IPS-20b (cell line): ENCODE data around the gene EPOP.

Experiments
- H3K27ac ChIP-seq: one replicate; pipeline ENCODE4 v1.5.1; 2013; ENCODE audit warnings: low read length
- H3K27me3 ChIP-seq: 2 replicates; pipeline ENCODE4 v1.6.1; 2013; ENCODE audit warnings: mild to moderate bottlenecking, low read length, inconsistent platforms; ENCODE audit not compliant: insufficient read depth
- H3K36me3 ChIP-seq: 2 replicates; pipeline ENCODE4 v1.6.1; 2013; ENCODE audit warnings: low read depth, mild to moderate bottlenecking, inconsistent platforms, low read length, moderate library complexity; ENCODE audit not compliant: insufficient read depth
- H3K4me1 ChIP-seq: 2 replicates; pipeline ENCODE4 v1.6.1; 2013; ENCODE audit warnings: mild to moderate bottlenecking, control low read depth, inconsistent platforms, low read length, moderate library complexity; ENCODE audit not compliant: insufficient read depth
- H3K4me3 ChIP-seq: 2 replicates; pipeline ENCODE4 v1.5.1; 2013; ENCODE audit warnings: mild to moderate bottlenecking, low read length, inconsistent platforms
- H3K9ac ChIP-seq: 2 replicates; pipeline ENCODE4 v1.6.1; 2013; ENCODE audit warnings: low read depth, mild to moderate bottlenecking, inconsistent platforms, low read length, moderate library complexity
- H3K9me3 ChIP-seq: 2 replicates; pipeline ENCODE4 v1.6.1; 2013; ENCODE audit warnings: mild to moderate bottlenecking, low read depth, low read length, inconsistent platforms; ENCODE audit not compliant: insufficient read depth

EPOP gene

DNA sequence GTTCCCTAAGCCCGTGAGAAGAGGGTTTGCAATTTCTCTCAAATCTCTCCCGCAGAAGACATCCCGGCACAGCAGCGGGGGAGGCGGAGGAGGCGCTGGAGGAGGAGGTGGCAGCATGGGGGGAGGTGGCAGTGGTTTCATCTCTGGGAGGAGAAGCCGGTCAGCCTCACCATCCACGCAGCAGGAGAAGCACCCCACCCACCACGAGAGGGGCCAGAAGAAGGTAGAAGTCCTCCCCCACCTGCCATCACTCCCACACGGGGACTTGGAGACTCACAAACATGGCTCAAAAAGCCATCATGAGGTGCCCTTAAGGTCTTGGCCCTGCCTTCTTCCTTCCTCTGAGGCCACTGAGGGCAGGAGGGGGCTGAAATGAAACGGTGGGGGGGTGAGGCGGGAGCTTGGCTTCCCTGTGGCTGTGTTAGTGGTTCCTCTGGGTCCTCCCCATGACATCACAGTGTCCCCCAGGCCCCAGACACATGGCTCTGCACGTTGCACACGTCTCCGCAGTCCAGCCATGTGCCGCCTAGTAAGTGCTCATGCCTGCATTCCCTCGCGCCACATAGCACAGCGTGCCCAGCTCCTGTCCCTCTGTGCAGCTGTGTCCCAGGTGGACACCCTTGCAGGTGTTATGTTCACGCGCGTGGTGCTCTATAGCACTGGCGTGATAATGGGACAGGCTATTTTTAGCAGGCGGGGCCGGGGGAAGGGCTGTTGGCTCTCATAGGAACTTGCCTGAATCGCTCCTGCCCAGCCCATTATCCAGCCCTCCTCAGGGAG is 37.2 kb upstream of the EPOP start:
- H3K4me3 ChIP-seq: no peak overlapping the region
- H3K36me3 ChIP-seq: peaks cover 6% of the 10 kb centered on the region
- no peak overlapping the region for H3K9ac ChIP-seq
- peaks cover 18% of the 10 kb centered on the region; the same call in 1 of the 2 replicates for H3K4me1 ChIP-seq
- H3K9me3 ChIP-seq: no peaks in the 10 kb centered on the region
- peaks cover 17% of the 10 kb centered on the region; the same call in 1 of the 2 replicates for H3K27me3 ChIP-seq
- no peak overlapping the region for H3K27ac ChIP-seq

DNA sequence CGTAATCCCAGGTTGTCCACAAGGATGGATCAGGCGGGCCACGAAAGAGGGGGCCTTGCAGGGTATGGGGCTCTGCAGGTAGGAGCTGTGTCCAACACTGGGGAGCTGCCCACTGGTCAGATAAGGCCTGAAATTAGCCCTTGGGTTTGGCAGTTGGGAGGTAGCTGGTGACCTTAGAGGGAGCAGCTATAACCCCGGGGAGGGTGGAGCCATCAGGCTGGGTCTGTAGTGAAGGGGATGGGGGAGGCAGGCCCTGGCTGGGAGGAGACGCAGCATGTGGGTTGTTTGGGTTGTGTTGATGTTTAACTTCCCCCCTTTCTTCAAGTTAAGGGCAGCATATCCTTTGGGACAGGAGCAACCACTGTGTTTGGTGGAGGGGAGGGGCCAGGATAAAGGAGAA is 36.2 kb upstream of the EPOP start:
- H3K27ac ChIP-seq: no peak overlapping the region
- H3K4me1 ChIP-seq: peaks cover 23% of the 10 kb centered on the region; the same call in 1 of the 2 replicates
- no peak overlapping the region for H3K4me3 ChIP-seq
- no peaks in the 10 kb centered on the region for H3K9me3 ChIP-seq
- H3K27me3 ChIP-seq: peaks cover 24% of the 10 kb centered on the region
- peaks cover 6% of the 10 kb centered on the region for H3K36me3 ChIP-seq
- H3K9ac ChIP-seq: no peak overlapping the region

DNA sequence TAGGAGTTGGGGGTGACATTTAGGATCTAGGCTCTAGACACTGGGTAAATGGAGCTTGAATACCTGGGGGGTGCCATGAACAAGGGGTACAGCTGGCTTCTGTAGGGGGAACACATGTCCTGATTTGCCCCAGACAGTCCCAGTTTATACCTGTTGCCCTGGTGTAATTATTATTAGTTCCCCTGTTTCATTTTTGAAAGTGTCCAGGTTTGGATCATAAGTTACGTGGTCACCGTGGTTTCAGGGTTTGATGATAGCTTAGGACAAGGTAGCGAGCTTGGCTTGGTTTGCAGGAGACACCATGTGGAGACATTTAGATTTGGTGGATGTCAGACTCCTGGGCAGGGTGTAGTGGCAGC is 35.8 kb upstream of the EPOP start:
- Histone ChIP-seq H3K4me1 (peaks cover 23% of the 10 kb centered on the region; the same call in 1 of the 2 replicates), H3K9me3 (no peaks in the 10 kb centered on the region), H3K36me3 (peaks cover 6% of the 10 kb centered on the region), H3K27me3 (peaks cover 28% of the 10 kb centered on the region), H3K27ac (no peak overlapping the region), H3K4me3 (no peak overlapping the region), H3K9ac (no peak overlapping the region)

DNA sequence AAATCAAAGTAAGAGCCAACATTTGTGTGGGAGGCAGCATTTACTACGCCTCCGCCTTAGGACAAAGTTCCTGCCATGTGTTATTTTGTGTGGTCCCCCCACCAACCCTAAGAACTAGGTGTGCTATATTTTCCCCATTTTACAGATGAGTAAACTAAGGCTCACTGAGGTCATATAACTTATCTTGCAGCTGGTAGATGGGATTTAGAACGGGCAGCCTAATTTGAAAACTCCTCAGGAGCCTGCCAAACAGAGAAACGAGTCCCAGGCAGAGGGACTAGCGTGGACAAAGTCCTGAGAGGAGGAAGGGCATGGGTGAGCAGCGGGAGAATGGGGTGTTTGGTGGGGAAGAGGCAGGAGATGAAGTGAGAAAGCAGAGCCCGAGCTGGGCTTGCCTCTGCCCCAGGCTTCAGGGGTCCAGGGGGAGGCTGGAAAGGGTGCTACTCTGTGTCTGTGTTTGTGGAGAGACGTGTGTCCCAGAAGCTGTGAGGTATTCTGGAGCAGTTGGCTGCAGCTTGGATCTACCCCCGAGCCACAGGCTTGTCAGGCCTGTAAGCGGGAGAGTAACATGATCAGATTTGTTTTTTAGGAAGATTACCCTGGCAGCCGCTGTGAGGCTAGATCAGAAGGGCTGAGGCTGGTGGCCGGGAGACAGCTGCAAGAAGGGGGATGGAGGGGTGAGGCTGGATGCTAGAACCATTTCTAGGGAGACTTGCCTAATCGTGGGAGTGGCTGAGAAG is 35.3 kb upstream of the EPOP start:
- Histone ChIP-seq H3K4me3 (no peak overlapping the region), H3K4me1 (peaks cover 18% of the 10 kb centered on the region; the same call in 1 of the 2 replicates)

DNA sequence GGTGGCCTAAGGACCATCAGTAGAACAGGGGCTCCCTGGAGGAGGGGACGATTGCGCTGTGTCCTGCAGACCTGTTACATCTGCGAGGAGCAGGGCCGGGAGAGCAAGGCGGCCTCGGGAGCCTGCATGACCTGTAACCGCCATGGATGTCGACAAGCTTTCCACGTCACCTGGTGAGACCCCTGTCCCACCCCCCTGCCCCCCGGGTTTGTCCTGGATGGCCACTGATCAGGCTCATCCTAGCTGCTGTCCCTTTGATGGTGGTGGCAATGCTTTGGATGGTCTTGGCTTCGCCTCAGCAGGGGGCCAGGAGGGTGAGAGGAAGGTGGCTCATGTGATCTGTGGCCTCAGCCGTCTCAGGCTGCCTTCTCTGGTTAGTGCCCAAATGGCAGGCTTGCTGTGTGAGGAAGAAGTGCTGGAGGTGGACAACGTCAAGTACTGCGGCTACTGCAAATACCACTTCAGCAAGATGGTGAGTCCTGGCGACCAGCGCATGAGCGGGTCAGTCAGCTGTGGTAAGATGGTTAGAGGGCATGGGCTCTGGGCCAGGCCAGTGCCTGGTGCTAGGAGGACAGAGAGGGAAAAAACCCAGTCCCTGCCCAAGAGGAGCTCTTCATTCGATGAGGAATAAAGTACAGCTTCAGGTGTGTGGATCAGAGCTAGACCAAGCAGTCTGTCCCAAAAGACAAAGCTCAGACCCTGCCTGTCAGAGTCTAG is 34.5 kb upstream of the EPOP start:
- Histone ChIP-seq H3K36me3 (peaks cover 6% of the 10 kb centered on the region), H3K27ac (no peak overlapping the region)

More for the DNA sequence above, 35.3 kb upstream of the EPOP start:
- Histone ChIP-seq H3K27me3 (peaks cover 28% of the 10 kb centered on the region), H3K27ac (no peak overlapping the region), H3K36me3 (peaks cover 6% of the 10 kb centered on the region), H3K9me3 (no peaks in the 10 kb centered on the region), H3K9ac (no peak overlapping the region)

DNA sequence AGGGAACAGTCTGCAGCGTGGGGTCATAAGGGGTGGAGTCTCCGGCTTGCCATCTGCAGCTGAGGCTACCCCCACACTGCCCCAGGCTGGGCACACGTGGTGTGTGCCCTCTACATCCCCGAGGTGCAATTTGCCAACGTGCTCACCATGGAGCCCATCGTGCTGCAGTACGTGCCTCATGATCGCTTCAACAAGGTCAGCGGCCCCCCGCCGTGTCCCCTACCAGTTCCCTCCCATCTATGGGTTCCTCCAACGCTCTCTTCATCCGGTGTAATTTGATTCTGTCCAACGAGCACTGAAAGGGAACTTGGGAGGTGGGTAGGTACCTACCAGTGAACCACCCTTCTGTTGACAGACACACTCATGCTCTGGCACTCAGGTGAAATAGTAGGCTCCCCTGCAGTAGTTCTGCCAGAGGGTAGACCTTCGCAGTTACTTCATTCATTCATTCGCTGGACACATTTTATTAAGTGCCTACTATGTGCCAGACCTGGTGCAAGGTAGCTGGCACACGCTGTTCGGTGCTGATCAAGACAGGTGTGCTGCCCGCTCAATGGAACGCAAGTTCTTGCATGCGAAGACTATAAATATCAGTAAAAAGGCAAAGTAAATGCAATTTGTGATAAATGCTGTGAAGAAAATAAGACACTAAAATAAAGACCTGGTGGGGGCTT is 33.1 kb upstream of the EPOP start:
- Histone ChIP-seq H3K9me3 (no peaks in the 10 kb centered on the region), H3K27ac (no peak overlapping the region), H3K4me3 (no peak overlapping the region), H3K4me1 (peaks cover 19% of the 10 kb centered on the region; the same call in 1 of the 2 replicates), H3K36me3 (no peaks in the 10 kb centered on the region), H3K9ac (no peak overlapping the region), H3K27me3 (peaks cover 48% of the 10 kb centered on the region)

More for the DNA sequence above, 34.5 kb upstream of the EPOP start:
- no peak overlapping the region for H3K4me3 ChIP-seq
- H3K27me3 ChIP-seq: peaks cover 33% of the 10 kb centered on the region
- peaks cover 14% of the 10 kb centered on the region; the same call in 1 of the 2 replicates for H3K4me1 ChIP-seq
- H3K9ac ChIP-seq: no peak overlapping the region
- no peaks in the 10 kb centered on the region for H3K9me3 ChIP-seq

DNA sequence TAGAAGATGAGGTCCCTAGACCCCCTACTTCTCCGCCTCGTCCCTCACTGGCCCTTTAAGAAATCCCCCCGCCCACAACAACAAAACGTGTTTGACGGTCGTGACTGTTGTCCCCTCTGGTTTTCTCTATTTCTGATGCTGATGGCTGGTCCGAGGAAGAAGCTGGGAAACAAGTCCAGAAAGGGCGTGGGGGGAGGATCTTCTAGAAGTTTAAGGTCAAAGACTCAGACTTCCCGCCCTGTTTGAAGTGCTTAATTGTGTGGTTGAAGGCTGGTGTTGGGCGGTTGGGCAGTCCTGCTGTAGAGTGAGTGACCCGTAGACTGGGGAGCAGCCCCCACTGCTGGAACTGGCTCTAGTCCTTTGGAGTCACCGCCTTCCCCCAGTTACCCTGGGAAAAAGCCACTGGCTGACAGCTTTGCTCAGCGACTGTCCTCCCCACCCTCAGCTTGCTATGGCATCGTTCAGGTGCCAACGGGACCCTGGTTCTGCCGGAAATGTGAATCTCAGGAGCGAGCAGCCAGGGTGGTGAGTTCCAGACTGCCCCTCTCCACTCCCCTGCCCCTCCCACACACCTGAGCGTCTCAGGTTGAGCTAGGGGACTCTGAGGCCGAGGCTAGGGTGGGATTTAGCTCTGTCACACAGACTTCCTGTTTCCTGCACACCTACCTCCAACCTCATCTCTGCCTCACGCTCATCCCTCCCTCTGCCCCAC is 31.9 kb upstream of the EPOP start:
- Histone ChIP-seq H3K4me3 (peak overlapping the region; percentile 83), H3K36me3 (no peaks in the 10 kb centered on the region), H3K9me3 (no peaks in the 10 kb centered on the region), H3K4me1 (peaks cover 21% of the 10 kb centered on the region; the same call in 1 of the 2 replicates), H3K27ac (no peak overlapping the region), H3K27me3 (peaks cover 59% of the 10 kb centered on the region), H3K9ac (peak overlapping the region; percentile 63; the same call in 1 of the 2 replicates)

DNA sequence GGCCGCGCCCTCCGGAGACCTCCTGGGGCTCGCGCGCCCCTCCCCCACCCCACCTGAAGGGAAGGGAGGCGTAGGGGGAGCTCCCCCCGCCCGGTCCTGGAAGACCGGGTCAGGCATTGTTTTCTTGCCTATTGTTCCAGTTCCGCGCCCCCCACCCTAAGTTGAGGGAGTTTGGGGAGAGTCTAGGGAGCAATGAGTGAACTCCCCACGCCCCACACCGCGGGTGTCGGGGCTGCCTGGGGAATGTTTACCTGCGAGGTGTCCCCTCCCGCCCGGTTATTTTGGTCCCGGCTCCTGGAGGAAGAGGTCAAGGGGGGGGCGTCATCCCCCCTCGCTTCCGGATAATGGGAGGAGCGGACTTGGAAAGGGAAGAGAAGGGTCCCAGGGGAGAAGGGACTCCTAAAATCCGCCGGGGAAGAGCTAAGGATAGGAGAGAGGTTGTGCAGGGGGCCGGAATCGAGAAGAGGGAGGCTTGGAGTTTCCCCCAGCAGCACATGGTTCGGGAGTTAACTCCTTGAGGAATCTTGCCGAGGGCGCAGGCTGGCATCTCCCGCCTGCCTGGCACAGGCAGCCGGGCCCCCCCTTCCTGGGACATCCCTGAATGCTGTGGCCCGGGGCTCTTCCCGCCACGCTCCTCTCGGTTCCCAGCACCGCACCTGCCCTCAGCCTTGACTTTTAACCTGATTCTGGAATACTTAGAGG is 31.2 kb upstream of the EPOP start:
- H3K9me3 ChIP-seq: no peaks in the 10 kb centered on the region
- no peak overlapping the region for H3K27ac ChIP-seq
- H3K36me3 ChIP-seq: no peaks in the 10 kb centered on the region
- H3K4me1 ChIP-seq: peaks cover 21% of the 10 kb centered on the region; the same call in 1 of the 2 replicates
- peaks cover 66% of the 10 kb centered on the region for H3K27me3 ChIP-seq
- H3K9ac ChIP-seq: peak overlapping the region; percentile 63; the same call in 1 of the 2 replicates
- peak overlapping the region; percentile 83 for H3K4me3 ChIP-seq

DNA sequence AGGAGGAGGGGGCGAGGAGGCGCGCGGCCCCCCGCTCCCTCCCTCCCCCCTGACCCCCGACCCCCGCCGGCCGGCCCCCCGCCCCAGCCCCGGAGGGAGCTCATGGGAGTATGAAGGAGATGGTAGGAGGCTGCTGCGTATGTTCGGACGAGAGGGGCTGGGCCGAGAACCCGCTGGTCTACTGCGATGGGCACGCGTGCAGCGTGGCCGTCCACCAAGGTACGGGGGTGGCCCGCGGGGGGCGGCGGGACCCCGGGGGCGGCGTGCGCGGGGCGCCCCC is 30.7 kb upstream of the EPOP start:
- no peak overlapping the region; the same call in 1 of the 2 replicates for H3K9ac ChIP-seq

More for the DNA sequence above, 30.7 kb upstream of the EPOP start:
- Histone ChIP-seq H3K4me1 (peaks cover 21% of the 10 kb centered on the region; the same call in 1 of the 2 replicates), H3K36me3 (no peaks in the 10 kb centered on the region), H3K27ac (no peak overlapping the region), H3K4me3 (peak overlapping the region; percentile 83; the same call in 1 of the 2 replicates), H3K27me3 (peaks cover 71% of the 10 kb centered on the region), H3K9me3 (no peaks in the 10 kb centered on the region)
